Left lung (tissue), 10 donors: ENCODE data around the gene HDAC7. TPM values are rescaled to one million over a fixed set of nuclear protein-coding genes. Genes with fewer than 3 reads are reported as not detected.

Experiments used
- ATAC-seq: fragments of 200-7000 bp; cut with Tn5 transposase; one replicate; pipeline ENCODE4 v1.9.1; 2020; ENCODE audit warnings: moderate library complexity
- DNase-seq, 4 donors: peaks; one replicate each; pipeline ENCODE4 v3.0.0-alpha.2; 2013 to 2020
- H3K27ac ChIP-seq, 2 donors: fragments of 200-600 bp; sonication (generic) in 1 of 2; one replicate each; pipeline versions ENCODE4 v1.5.0 to v1.8.0; 2020 to 2021
- H3K27me3 ChIP-seq, 2 donors: fragments of 200-600 bp; sonication (generic) in 1 of 2; one replicate each; pipeline versions ENCODE4 v1.5.0 to v1.8.0; 2020 to 2021
- H3K36me3 ChIP-seq, 2 donors: fragments of 200-600 bp; sonication (generic) in 1 of 2; one replicate each; pipeline versions ENCODE4 v1.5.0 to v1.8.0; 2020 to 2021
- H3K4me1 ChIP-seq, 2 donors: fragments of 200-600 bp; one replicate each; pipeline ENCODE4 v1.8.0; 2021
- H3K4me3 ChIP-seq, 2 donors: fragments of 200-600 bp; sonication (generic) in 1 of 2; one replicate each; pipeline versions ENCODE4 v1.5.0 to v1.8.0; 2020 to 2021; ENCODE audit warnings: mild to moderate bottlenecking in 1 of 2
- H3K9me3 ChIP-seq, 2 donors: fragments of 200-600 bp; sonication (generic) in 1 of 2; one replicate each; pipeline versions ENCODE4 v1.5.0 to v1.8.0; 2020 to 2021
- CTCF ChIP-seq, 2 donors: fragments of 200-600 bp; sonication (generic) in 1 of 2; IDR thresholded peaks; one replicate each; pipeline versions ENCODE4 v1.5.0 to v1.8.0; 2021; ENCODE audit warnings: antibody characterized with exemption in 2 of 2
- intact Hi-C, 2 donors: fragments of 100-400 bp; cut with DNase I; formaldehyde crosslinking; loops; one replicate each; pipeline versions ENCODE4 v1.11.2 to v1.14.2; 2022
- polyA plus RNA-seq, 6 donors: library from polyadenylated mRNA; unstranded; fragments of 120-200 nt; gene quantifications; one replicate each; pipeline ENCODE4 v1.2.1, GENCODE V29; 2013; ENCODE audit not compliant: insufficient read length in 6 of 6
- total RNA-seq, 2 donors: library from RNA; stranded (reverse); fragmentation: NEBNext Ultra II Directional; extraction: Animal tissue kit (Norgen Biotek cat#: 25700); gene quantifications; one replicate each; pipeline ENCODE4 v1.2.1, GENCODE V29; 2021
- donor health status: DM: no; HTN: yes; CAD: no.
- donor health status: DM: no; HTN: no; CAD: no.

HDAC7 gene
- total and polyA plus RNA-seq, 8 donors: 69.1 to 115 (median 84.1) TPM

- peaks cover 0 to 97% of the 10 kb centered on the region in 2 donors for H3K36me3 ChIP-seq
- intact Hi-C loops: no loop called here
- no peak for TF ChIP-seq CTCF (IDR thresholded peaks at IDR 0.05)
- H3K4me1 ChIP-seq: no peaks in the 10 kb centered on the region
- peak overlapping the region in 1 of 2 donors; percentile 8 for H3K27ac ChIP-seq
- H3K27me3 ChIP-seq: no peaks in the 10 kb centered on the region
- H3K4me3 ChIP-seq: no peak overlapping the region
- peak in 1 of 4 donors; percentile 45 for DNase-seq
- H3K9me3 ChIP-seq: no peaks in the 10 kb centered on the region
- no peak for ATAC-seq
These were observed 34.4 kb downstream of the HDAC7 start for GRCh38 chr12:47785036-47785886.

GRCh38 chr12:47783821-47784819 lies 35.6 kb downstream of the HDAC7 start:
- H3K4me1 ChIP-seq: peaks cover 0 to 5% of the 10 kb centered on the region in 2 donors
- no peaks in the 10 kb centered on the region for H3K27me3 ChIP-seq
- DNase-seq (peak in 1 of 4 donors; percentile 57), ATAC-seq (no peak)
- no peaks in the 10 kb centered on the region for H3K9me3 ChIP-seq
- TF ChIP-seq CTCF (IDR thresholded peaks at IDR 0.05): no peak
- peaks cover 0 to 86% of the 10 kb centered on the region in 2 donors for H3K36me3 ChIP-seq
- intact Hi-C loops: no loop called here
- H3K4me3 ChIP-seq: no peak overlapping the region
- H3K27ac ChIP-seq: no peak overlapping the region

GRCh38 chr12:47783024-47783755 lies 36.5 kb downstream of the HDAC7 start:
- no peaks in the 10 kb centered on the region for H3K9me3 ChIP-seq
- H3K27ac ChIP-seq: no peak overlapping the region
- ATAC-seq (no peak), DNase-seq (peak in 1 of 4 donors; percentile 76)
- peaks cover 0 to 76% of the 10 kb centered on the region in 2 donors for H3K36me3 ChIP-seq
- no peak for TF ChIP-seq CTCF (IDR thresholded peaks at IDR 0.05)
- intact Hi-C loops: no loop called here
- H3K4me3 ChIP-seq: no peak overlapping the region
- no peaks in the 10 kb centered on the region for H3K27me3 ChIP-seq
- peaks cover 0 to 14% of the 10 kb centered on the region in 2 donors for H3K4me1 ChIP-seq

- no peak for TF ChIP-seq CTCF (IDR thresholded peaks at IDR 0.05)
- DNase-seq (peak in 1 of 4 donors; percentile 70), ATAC-seq (no peak)
- H3K36me3 ChIP-seq: peaks cover 0 to 68% of the 10 kb centered on the region in 2 donors
- no peaks in the 10 kb centered on the region for H3K9me3 ChIP-seq
- no peak overlapping the region for H3K4me3 ChIP-seq
- intact Hi-C loops: no loop called here
- H3K27me3 ChIP-seq: no peaks in the 10 kb centered on the region
- peak overlapping the region in 1 of 2 donors; percentile 48 for H3K27ac ChIP-seq
- peaks cover under 1 to 22% of the 10 kb centered on the region in 2 donors for H3K4me1 ChIP-seq
These were observed 37.3 kb downstream of the HDAC7 start for GRCh38 chr12:47782372-47782770.
